Measurements from ENCODE around the gene TRIM31.
A peak's percentile ranks its signal among the peaks of the same experiment; 100 is the strongest.

Gene TRIM31

GRCh38 chr6:30113003-30113759 is at the start of gene TRIM31:
TRIM31 (minus strand) TSS chr6:30113090; CDS start chr6:30112805, 285 bp downstream.
- DNase-seq (ENCODE audit: low spot score) = no peak

GRCh38 chr6:30162265-30163089 is 49.6 kb upstream of the TRIM31 start:
- peak; percentile 18 for DNase-seq (ENCODE audit: low spot score)

GRCh38 chr6:30160785-30161531 is 48.1 kb upstream of the TRIM31 start, which contains the start of gene TRIM10:
TRIM10 (minus strand) TSS chr6:30161211; CDS start chr6:30160858, 353 bp downstream.
- DNase-seq (ENCODE audit: low spot score) = no peak

GRCh38 chr6:30160008-30160784 is 47.3 kb upstream of the TRIM31 start:
- no peak for DNase-seq (ENCODE audit: low spot score)

- no peak for DNase-seq (ENCODE audit: low spot score)
Observed at GRCh38 chr6:30158475-30159040, 45.7 kb upstream of the TRIM31 start.

GRCh38 chr6:30157999-30158398 is 45.1 kb upstream of the TRIM31 start:
- DNase-seq (ENCODE audit: low spot score) = no peak

GRCh38 chr6:30157581-30157980 is 44.7 kb upstream of the TRIM31 start:
- no peak for DNase-seq (ENCODE audit: low spot score)

GRCh38 chr6:30156774-30157173 is 43.9 kb upstream of the TRIM31 start:
- DNase-seq (ENCODE audit: low spot score) = no peak

GRCh38 chr6:30156262-30156599 is 43.3 kb upstream of the TRIM31 start:
- peak; percentile 90 for DNase-seq (ENCODE audit: low spot score)

- DNase-seq (ENCODE audit: low spot score) = no peak
Observed at GRCh38 chr6:30155520-30156261, 42.8 kb upstream of the TRIM31 start.

GRCh38 chr6:30154709-30155519 is 42.0 kb upstream of the TRIM31 start:
- peak; percentile 72 for DNase-seq (ENCODE audit: low spot score)

GRCh38 chr6:30154061-30154460 is 41.2 kb upstream of the TRIM31 start:
- DNase-seq (ENCODE audit: low spot score) = no peak

- no peak for DNase-seq (ENCODE audit: low spot score)
Observed at GRCh38 chr6:30152910-30153610, 40.2 kb upstream of the TRIM31 start.

- no peak for DNase-seq (ENCODE audit: low spot score)
Observed at GRCh38 chr6:30152016-30152673, 39.3 kb upstream of the TRIM31 start.

- DNase-seq (ENCODE audit: low spot score) = no peak
Observed at GRCh38 chr6:30151580-30151979, 38.7 kb upstream of the TRIM31 start.

GRCh38 chr6:30150671-30151395 is 37.9 kb upstream of the TRIM31 start:
- no peak for DNase-seq (ENCODE audit: low spot score)

- peak; percentile 91 for DNase-seq (ENCODE audit: low spot score)
Observed at GRCh38 chr6:30149858-30150550, 37.1 kb upstream of the TRIM31 start.
